Mesenchymal stem cell (in vitro differentiated cells and primary cell): ENCODE results near the gene SPDYC.

ENCODE experiments used
- DNase-seq: peaks from one replicate; pipeline ENCODE4 v3.0.0-alpha.2; 2013
- H2AFZ ChIP-seq: one replicate; pipeline ENCODE4 v1.6.1; 2013; ENCODE audit warnings: low read depth, mild to moderate bottlenecking, control low read depth, inconsistent platforms, low read length, moderate library complexity
- H2AK5ac ChIP-seq: 2 replicates; pipeline ENCODE4 v1.6.1; 2013; ENCODE audit warnings: low read length, moderate library complexity, mild to moderate bottlenecking, inconsistent platforms; ENCODE audit not compliant: severe bottlenecking
- H2BK120ac ChIP-seq: one replicate; pipeline ENCODE4 v1.6.1; 2013; ENCODE audit warnings: low read depth, mild to moderate bottlenecking, inconsistent platforms, low read length, moderate library complexity
- H2BK12ac ChIP-seq, 2 experiments: one replicate each; pipeline ENCODE4 v1.6.1; 2013; ENCODE audit warnings: inconsistent platforms in 2 of 2, low read length in 2 of 2, mild to moderate bottlenecking in 2 of 2, moderate library complexity in 2 of 2, control low read depth in 1 of 2
- H2BK15ac ChIP-seq: one replicate; pipeline ENCODE4 v1.6.1; 2013; ENCODE audit warnings: mild to moderate bottlenecking, low read depth, inconsistent platforms; ENCODE audit not compliant: poor library complexity, severe bottlenecking
- H2BK5ac ChIP-seq: 2 replicates; pipeline ENCODE4 v1.6.1; 2013; ENCODE audit warnings: low read depth, mild to moderate bottlenecking, low read length, control low read depth, inconsistent platforms; ENCODE audit not compliant: poor library complexity, severe bottlenecking
- H3K14ac ChIP-seq, 2 experiments: one replicate each; pipeline ENCODE4 v1.6.1; 2013; ENCODE audit warnings: inconsistent platforms in 2 of 2, low read length in 2 of 2, control low read depth in 1 of 2, mild to moderate bottlenecking in 1 of 2, moderate library complexity in 1 of 2
- H3K18ac ChIP-seq, 2 experiments: one replicate each; pipeline ENCODE4 v1.6.1; 2013; ENCODE audit warnings: inconsistent platforms in 2 of 2, low read length in 2 of 2, control low read depth in 1 of 2, low read depth in 1 of 2, mild to moderate bottlenecking in 1 of 2
- H3K23ac ChIP-seq, 2 experiments: one replicate each; pipeline ENCODE4 v1.6.1; 2013; ENCODE audit warnings: inconsistent platforms in 2 of 2, low read length in 2 of 2, mild to moderate bottlenecking in 2 of 2, moderate library complexity in 2 of 2, control low read depth in 1 of 2
- H3K27ac ChIP-seq: 2 replicates; pipeline ENCODE4 v1.5.1; 2013; ENCODE audit warnings: mild to moderate bottlenecking, moderate library complexity, low read length, control low read depth, inconsistent platforms; ENCODE audit not compliant: poor library complexity, severe bottlenecking
- H3K27me3 ChIP-seq, 2 experiments: 2 replicates each; pipeline versions ENCODE4 v1.6.1 to v1.7.0; 2013; ENCODE audit warnings: low read length in 2 of 2, mild to moderate bottlenecking in 2 of 2, moderate library complexity in 2 of 2, control low read depth in 1 of 2, inconsistent platforms in 1 of 2; ENCODE audit not compliant: control insufficient read depth in 1 of 2, insufficient read depth in 1 of 2
- H3K36me3 ChIP-seq, 2 experiments: 2 replicates each; pipeline versions ENCODE4 v1.6.1 to v1.7.0; 2013; ENCODE audit warnings: low read length in 2 of 2, control low read depth in 1 of 2, inconsistent platforms in 1 of 2, low read depth in 1 of 2, mild to moderate bottlenecking in 1 of 2; ENCODE audit not compliant: insufficient read depth in 2 of 2, control insufficient read depth in 1 of 2
- H3K4ac ChIP-seq, 2 experiments: one replicate each; pipeline ENCODE4 v1.6.1; 2013; ENCODE audit warnings: inconsistent platforms in 2 of 2, low read length in 2 of 2, mild to moderate bottlenecking in 2 of 2, moderate library complexity in 2 of 2, control low read depth in 1 of 2, low read depth in 1 of 2
- H3K4me1 ChIP-seq: 2 replicates; pipeline ENCODE4 v1.6.1; 2013; ENCODE audit warnings: low read depth, low read length, control low read depth; ENCODE audit not compliant: control insufficient read depth, insufficient read depth
- H3K4me2 ChIP-seq: 2 replicates; pipeline ENCODE4 v1.6.1; 2013; ENCODE audit warnings: low read length, mild to moderate bottlenecking, inconsistent platforms; ENCODE audit not compliant: poor library complexity, severe bottlenecking
- H3K4me3 ChIP-seq, 2 experiments: 2 replicates each; pipeline versions ENCODE4 v1.5.1 to v1.7.0; 2013; ENCODE audit warnings: low read length in 2 of 2, mild to moderate bottlenecking in 2 of 2, control low read depth in 1 of 2, low read depth in 1 of 2; ENCODE audit not compliant: insufficient read depth in 1 of 2
- H3K79me1 ChIP-seq: replicated peaks from 2 replicates; pipeline ENCODE4 v1.6.1; 2013; ENCODE audit warnings: mild to moderate bottlenecking, control low read depth, low read length, inconsistent platforms; ENCODE audit not compliant: poor library complexity, severe bottlenecking
- H3K9ac ChIP-seq: 2 replicates; pipeline ENCODE4 v1.7.0; 2013; ENCODE audit warnings: mild to moderate bottlenecking, low read length, moderate library complexity
- H3K9me3 ChIP-seq: 2 replicates; pipeline ENCODE4 v1.7.0; 2013; ENCODE audit warnings: mild to moderate bottlenecking, low read length; ENCODE audit not compliant: control insufficient read depth
- H4K8ac ChIP-seq: one replicate; pipeline ENCODE4 v1.6.1; 2013; ENCODE audit warnings: inconsistent platforms, mild to moderate bottlenecking, low read length, moderate library complexity
- H4K91ac ChIP-seq: one replicate; pipeline ENCODE4 v1.6.1; 2013; ENCODE audit warnings: mild to moderate bottlenecking, low read length, inconsistent platforms
- WGBS: methylation state at CpG from one replicate; pipeline ENCODE4 v1.1.7; 2013; ENCODE audit warnings: mixed read lengths; 5-methylcytosine and 5-hydroxymethylcytosine counted together

SPDYC gene

GRCh38 chr11:65129649-65130441 lies 40.2 kb upstream of the SPDYC start:
- peaks cover 33% of the 10 kb centered on the region for H3K79me1 ChIP-seq
- H3K4me2 ChIP-seq: no peak overlapping the region
- H3K36me3 ChIP-seq: peaks cover 77 to 81% of the 10 kb centered on the region in 2 experiments
- H3K27me3 ChIP-seq: no peaks in the 10 kb centered on the region
- no peak overlapping the region for H4K91ac ChIP-seq
- H2BK120ac ChIP-seq: no peak overlapping the region
- no peak overlapping the region for H2BK15ac ChIP-seq
- no peak overlapping the region for H3K18ac ChIP-seq
- no peak overlapping the region for H3K4ac ChIP-seq
- no peak overlapping the region for H2AK5ac ChIP-seq
- no peaks in the 10 kb centered on the region for H3K9me3 ChIP-seq
- H2BK5ac ChIP-seq: no peak overlapping the region
- no peak for DNase-seq
- no peak overlapping the region for H2AFZ ChIP-seq
- no peak overlapping the region for H3K4me3 ChIP-seq
- no peak overlapping the region for H4K8ac ChIP-seq
- H3K14ac ChIP-seq: no peak overlapping the region
- H3K9ac ChIP-seq: no peak overlapping the region
- H3K4me1 ChIP-seq: peaks cover 16% of the 10 kb centered on the region
- no peak overlapping the region for H3K23ac ChIP-seq
- H3K27ac ChIP-seq: no peak overlapping the region
- WGBS: 98% methylated on average over 12 of the region's 13 CpGs
- H2BK12ac ChIP-seq: no peak overlapping the region

GRCh38 chr11:65130631-65131416 lies 39.2 kb upstream of the SPDYC start:
- 97% methylated on average over 19 of the region's 19 CpGs for WGBS
- peaks cover 23% of the 10 kb centered on the region for H3K4me1 ChIP-seq
- no peak overlapping the region for H2AK5ac ChIP-seq
- H3K36me3 ChIP-seq: peaks cover 68 to 71% of the 10 kb centered on the region in 2 experiments
- H3K23ac ChIP-seq: no peak overlapping the region
- H2BK5ac ChIP-seq: no peak overlapping the region
- no peak overlapping the region for H4K91ac ChIP-seq
- no peak overlapping the region for H2BK120ac ChIP-seq
- H3K27ac ChIP-seq: no peak overlapping the region
- no peak overlapping the region for H2BK12ac ChIP-seq
- H3K9ac ChIP-seq: no peak overlapping the region
- H3K4ac ChIP-seq: no peak overlapping the region
- H3K9me3 ChIP-seq: no peaks in the 10 kb centered on the region
- no peak overlapping the region for H3K18ac ChIP-seq
- H3K14ac ChIP-seq: no peak overlapping the region
- no peaks in the 10 kb centered on the region for H3K27me3 ChIP-seq
- H3K4me3 ChIP-seq: no peak overlapping the region
- DNase-seq: no peak
- no peak overlapping the region for H3K4me2 ChIP-seq
- H2BK15ac ChIP-seq: no peak overlapping the region
- no peak overlapping the region for H4K8ac ChIP-seq
- H2AFZ ChIP-seq: no peak overlapping the region
- H3K79me1 ChIP-seq: peaks cover 28% of the 10 kb centered on the region

GRCh38 chr11:65131417-65131776 lies 38.6 kb upstream of the SPDYC start:
- Histone ChIP-seq H3K23ac (no peak overlapping the region), H3K79me1 (peaks cover 28% of the 10 kb centered on the region)
- WGBS: 88% methylated on average over 3 of the region's 3 CpGs

GRCh38 chr11:65131895-65132237 lies 38.2 kb upstream of the SPDYC start:
- H3K4me3 ChIP-seq: no peak overlapping the region
- H2BK12ac ChIP-seq: no peak overlapping the region

More at GRCh38 chr11:65131417-65131776, 38.6 kb upstream of the SPDYC start:
- Histone ChIP-seq H3K18ac (no peak overlapping the region), H2BK15ac (no peak overlapping the region), H3K36me3 (peaks cover 62 to 65% of the 10 kb centered on the region in 2 experiments), H2AFZ (no peak overlapping the region), H3K27ac (no peak overlapping the region), H3K9ac (no peak overlapping the region), H3K4me2 (no peak overlapping the region), H4K91ac (no peak overlapping the region), H3K4me3 (no peak overlapping the region), H3K4ac (no peak overlapping the region), H3K14ac (no peak overlapping the region), H3K9me3 (no peaks in the 10 kb centered on the region), H2BK12ac (no peak overlapping the region), H2BK5ac (no peak overlapping the region), H2BK120ac (no peak overlapping the region), H3K4me1 (peaks cover 23% of the 10 kb centered on the region), H2AK5ac (no peak overlapping the region), H4K8ac (no peak overlapping the region), H3K27me3 (no peaks in the 10 kb centered on the region)
- DNase-seq: no peak

More at GRCh38 chr11:65131895-65132237, 38.2 kb upstream of the SPDYC start:
- Histone ChIP-seq H3K36me3 (peaks cover 57 to 60% of the 10 kb centered on the region in 2 experiments), H3K23ac (no peak overlapping the region), H3K14ac (no peak overlapping the region), H3K4me1 (peaks cover 23% of the 10 kb centered on the region), H2AFZ (no peak overlapping the region), H3K4me2 (no peak overlapping the region), H3K18ac (no peak overlapping the region), H3K27ac (no peak overlapping the region), H3K4ac (no peak overlapping the region), H3K9ac (peak overlapping the region; percentile 30), H3K79me1 (peaks cover 26% of the 10 kb centered on the region), H2BK15ac (no peak overlapping the region), H2BK120ac (no peak overlapping the region), H4K91ac (no peak overlapping the region), H3K27me3 (no peaks in the 10 kb centered on the region), H2AK5ac (no peak overlapping the region), H3K9me3 (no peaks in the 10 kb centered on the region), H4K8ac (no peak overlapping the region), H2BK5ac (no peak overlapping the region)
- 96% methylated on average over 5 of the region's 6 CpGs for WGBS
- no peak for DNase-seq
